Measurements from ENCODE around the gene HOXB1. TPM values are rescaled to one million over a fixed set of nuclear protein-coding genes. Genes with fewer than 3 reads are reported as not detected.

HOXB1 gene
- total RNA-seq, 3 donors from 2014 or later: not detected

- no peak for TF ChIP-seq CTCF (IDR thresholded peaks at IDR 0.05)
- Histone ChIP-seq H3K4me1 (ENCODE audit: low read depth) (peaks cover 18% of the 10 kb centered on the region), H3K9me3 (no peaks in the 10 kb centered on the region), H3K4me3 (no peak overlapping the region), H3K36me3 (ENCODE audit: low read depth) (no peaks in the 10 kb centered on the region)
- intact Hi-C loops (cut with DNase I, micrococcal nuclease): no loop called here
- DNase-seq (peak in 1 of 3 donors; percentile 53), ATAC-seq (peak; percentile 54)
Measured at GRCh38 chr17:48546924-48547807, 16.4 kb upstream of the HOXB1 start.

- no peaks in the 10 kb centered on the region for H3K36me3 ChIP-seq (ENCODE audit: low read depth)
- DNase-seq (no peak), ATAC-seq (no peak)
- intact Hi-C loops (cut with DNase I, micrococcal nuclease): no loop called here
- H3K9me3 ChIP-seq: no peaks in the 10 kb centered on the region
- peaks cover 15% of the 10 kb centered on the region for H3K4me1 ChIP-seq (ENCODE audit: low read depth)
- no peak overlapping the region for H3K4me3 ChIP-seq
- TF ChIP-seq CTCF (IDR thresholded peaks at IDR 0.05): no peak
Measured at GRCh38 chr17:48546137-48546923, 15.5 kb upstream of the HOXB1 start.

DNA sequence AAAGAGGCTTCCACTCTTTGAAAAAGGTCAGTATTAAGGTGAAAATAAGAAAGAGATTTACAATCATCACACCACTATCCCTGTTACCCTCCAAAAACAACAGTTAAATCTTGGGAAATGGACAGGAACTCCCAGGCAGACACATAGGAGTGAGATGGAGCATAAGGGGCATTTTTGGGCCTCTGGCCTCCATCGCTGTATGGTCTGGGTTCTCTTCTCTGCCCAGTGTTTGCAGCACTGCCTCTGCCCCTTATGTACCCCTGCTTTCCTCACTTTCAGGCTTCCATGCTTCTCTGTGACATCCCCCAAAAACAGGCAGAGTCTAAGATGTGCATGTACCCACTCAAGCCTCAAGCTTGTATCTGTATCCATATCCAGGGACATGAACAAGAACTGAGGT, 14.7 kb upstream of the HOXB1 start:
- no peak for DNase-seq
- Histone ChIP-seq H3K36me3 (ENCODE audit: low read depth) (no peaks in the 10 kb centered on the region), H3K9me3 (no peaks in the 10 kb centered on the region), H3K4me1 (ENCODE audit: low read depth) (peaks cover 15% of the 10 kb centered on the region), H3K4me3 (no peak overlapping the region)
- ATAC-seq: no peak
- intact Hi-C loops (cut with DNase I, micrococcal nuclease): no loop called here
- no peak for TF ChIP-seq CTCF (IDR thresholded peaks at IDR 0.05)

DNA sequence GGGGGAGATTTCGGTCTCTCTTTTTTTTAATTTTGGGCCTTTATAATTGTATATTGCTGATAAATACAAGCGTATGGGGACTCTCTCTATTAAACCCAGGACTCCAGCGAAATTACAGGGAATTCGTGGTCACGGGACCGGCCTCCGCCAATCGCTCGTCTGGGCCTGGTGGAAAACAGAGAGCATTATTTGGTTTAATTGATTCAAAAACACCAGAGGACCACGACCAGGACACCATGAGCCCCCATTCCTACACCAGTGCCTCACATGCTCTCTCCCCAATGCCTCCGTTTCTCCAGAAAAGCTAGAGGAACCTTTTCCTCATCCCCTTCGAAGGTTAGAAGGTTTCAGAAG, 14.2 kb upstream of the HOXB1 start, which contains the start of gene HOXB2:
Gene HOXB2, minus strand, starts transcription at position 88 of the 354 bp plus-strand sequence. CDS start 198 bp downstream, outside the sequence.
- DNase-seq: no peak
- H3K4me1 ChIP-seq (ENCODE audit: low read depth): peaks cover 15% of the 10 kb centered on the region
- intact Hi-C loops (cut with DNase I, micrococcal nuclease): no loop called here

More for the DNA sequence above, 14.2 kb upstream of the HOXB1 start, which contains the start of gene HOXB2:
- Histone ChIP-seq H3K36me3 (ENCODE audit: low read depth) (no peaks in the 10 kb centered on the region), H3K9me3 (no peaks in the 10 kb centered on the region), H3K4me3 (peak within 1 kb of the TSS; percentile 34)
- TF ChIP-seq CTCF (IDR thresholded peaks at IDR 0.05): no peak
- no peak for ATAC-seq

Measured in mucosa of descending colon (tissue), 3 donors.